ENCODE measurements around the gene RSPO4.

DNA sequence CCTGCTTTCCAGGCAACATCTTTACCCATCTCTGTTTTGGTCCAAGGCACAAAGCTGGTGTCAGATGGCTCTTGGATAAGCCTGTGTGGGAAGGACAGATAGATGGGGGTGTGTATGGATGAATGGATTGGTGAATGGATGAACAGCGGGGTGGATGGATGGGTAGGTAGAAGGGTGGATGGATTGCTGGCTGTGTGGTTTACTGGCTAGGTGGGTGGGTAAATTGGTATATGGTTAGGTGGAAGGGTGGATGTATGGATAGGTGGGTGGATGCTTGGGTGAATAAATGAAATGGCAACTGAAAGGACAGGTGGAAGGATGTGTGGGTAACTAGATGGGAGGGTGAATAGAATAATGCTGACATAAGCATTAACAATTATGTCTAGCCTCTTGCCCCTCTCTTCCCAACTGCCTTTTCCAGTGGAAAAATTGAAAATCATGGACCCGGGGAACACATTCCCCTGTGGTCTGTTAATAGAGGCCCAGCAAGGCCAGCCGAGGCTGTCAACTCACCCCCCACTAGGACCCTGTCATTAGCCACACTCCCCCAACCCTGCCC is 43.8 kb upstream of the RSPO4 start:
- TF ChIP-seq, protein P1, sequence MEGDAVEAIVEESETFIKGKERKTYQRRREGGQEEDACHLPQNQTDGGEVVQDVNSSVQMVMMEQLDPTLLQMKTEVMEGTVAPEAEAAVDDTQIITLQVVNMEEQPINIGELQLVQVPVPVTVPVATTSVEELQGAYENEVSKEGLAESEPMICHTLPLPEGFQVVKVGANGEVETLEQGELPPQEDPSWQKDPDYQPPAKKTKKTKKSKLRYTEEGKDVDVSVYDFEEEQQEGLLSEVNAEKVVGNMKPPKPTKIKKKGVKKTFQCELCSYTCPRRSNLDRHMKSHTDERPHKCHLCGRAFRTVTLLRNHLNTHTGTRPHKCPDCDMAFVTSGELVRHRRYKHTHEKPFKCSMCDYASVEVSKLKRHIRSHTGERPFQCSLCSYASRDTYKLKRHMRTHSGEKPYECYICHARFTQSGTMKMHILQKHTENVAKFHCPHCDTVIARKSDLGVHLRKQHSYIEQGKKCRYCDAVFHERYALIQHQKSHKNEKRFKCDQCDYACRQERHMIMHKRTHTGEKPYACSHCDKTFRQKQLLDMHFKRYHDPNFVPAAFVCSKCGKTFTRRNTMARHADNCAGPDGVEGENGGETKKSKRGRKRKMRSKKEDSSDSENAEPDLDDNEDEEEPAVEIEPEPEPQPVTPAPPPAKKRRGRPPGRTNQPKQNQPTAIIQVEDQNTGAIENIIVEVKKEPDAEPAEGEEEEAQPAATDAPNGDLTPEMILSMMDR (IDR thresholded peaks at IDR 0.05) = no peak
- TF ChIP-seq POLR2A (IDR thresholded peaks at IDR 0.05) (no peak), EP300 (IDR thresholded peaks at IDR 0.05) (no peak)
